ENCODE measurements around the gene PKD1L1. TPM values are rescaled to one million over a fixed set of nuclear protein-coding genes. Genes with fewer than 3 reads are reported as not detected.

PKD1L1 gene
- total and polyA plus RNA-seq, 3 donors from 2014 or later, result 4.0 to 4.8 (median 4.2) TPM

GRCh38 chr7:47780555-47780954 lies 167.7 kb downstream of the PKD1L1 start:
- H3K4me1 ChIP-seq, result peaks cover 22% of the 10 kb centered on the region
- DNase-seq, result no peak
- no peak overlapping the region for H3K27ac ChIP-seq
- H3K36me3 ChIP-seq (ENCODE audit: low read depth, missing control alignments), result no peaks in the 10 kb centered on the region
- no peak overlapping the region for H3K4me3 ChIP-seq
- TF ChIP-seq POLR2A (IDR thresholded peaks at IDR 0.05) (no peak), CTCF (IDR thresholded peaks at IDR 0.05) (no peak)
- intact Hi-C loops (cut with DNase I; ENCODE audit: low total_unique reads), result no loop called here
- H3K9me3 ChIP-seq, result no peaks in the 10 kb centered on the region
- 92 to 100% methylated on average over 5 of the region's 5 CpGs for WGBS, 2 donors
- no peaks in the 10 kb centered on the region for H3K27me3 ChIP-seq

- no peak overlapping the region for H3K4me3 ChIP-seq
- no peak for TF ChIP-seq POLR2A (IDR thresholded peaks at IDR 0.05)
- no peak for DNase-seq
- no peaks in the 10 kb centered on the region for H3K9me3 ChIP-seq
- H3K36me3 ChIP-seq (ENCODE audit: low read depth, missing control alignments), result no peaks in the 10 kb centered on the region
- peaks cover 18% of the 10 kb centered on the region for H3K4me1 ChIP-seq
- intact Hi-C loops (cut with DNase I; ENCODE audit: low total_unique reads), result no loop called here
- no peak overlapping the region for H3K27ac ChIP-seq
- no peaks in the 10 kb centered on the region for H3K27me3 ChIP-seq
- 65% methylated on average over 7 of the region's 7 CpGs for WGBS, 2 donors
Observed at GRCh38 chr7:47779341-47779771, 168.9 kb downstream of the PKD1L1 start.

- no peak overlapping the region for H3K27ac ChIP-seq
- no peaks in the 10 kb centered on the region for H3K36me3 ChIP-seq (ENCODE audit: low read depth, missing control alignments)
- WGBS, 2 donors, result 82 to 88% methylated on average over 4 of the region's 4 CpGs
- TF ChIP-seq POLR2A (IDR thresholded peaks at IDR 0.05) (no peak), CTCF (IDR thresholded peaks at IDR 0.05) (no peak)
- H3K9me3 ChIP-seq, result no peaks in the 10 kb centered on the region
- DNase-seq, result no peak
- intact Hi-C loops (cut with DNase I; ENCODE audit: low total_unique reads), result no loop called here
- peaks cover 7% of the 10 kb centered on the region for H3K4me1 ChIP-seq
- H3K4me3 ChIP-seq, result no peak overlapping the region
- H3K27me3 ChIP-seq, result no peaks in the 10 kb centered on the region
Observed at GRCh38 chr7:47778153-47778661, 170.1 kb downstream of the PKD1L1 start.

GRCh38 chr7:47777531-47778152 lies 170.6 kb downstream of the PKD1L1 start:
- TF ChIP-seq POLR2A (IDR thresholded peaks at IDR 0.05) (no peak), CTCF (IDR thresholded peaks at IDR 0.05) (no peak)
- no peak for DNase-seq
- 83 to 100% methylated on average over 1 of the region's 1 CpG for WGBS, 2 donors
- Histone ChIP-seq H3K27ac (no peak overlapping the region), H3K9me3 (no peaks in the 10 kb centered on the region), H3K27me3 (no peaks in the 10 kb centered on the region), H3K4me3 (no peak overlapping the region), H3K4me1 (peaks cover 4% of the 10 kb centered on the region), H3K36me3 (ENCODE audit: low read depth, missing control alignments) (no peaks in the 10 kb centered on the region)
- intact Hi-C loops (cut with DNase I; ENCODE audit: low total_unique reads), result no loop called here

- H3K4me1 ChIP-seq, result no peaks in the 10 kb centered on the region
- no peak overlapping the region for H3K27ac ChIP-seq
- intact Hi-C loops (cut with DNase I; ENCODE audit: low total_unique reads), result no loop called here
- H3K9me3 ChIP-seq, result no peaks in the 10 kb centered on the region
- 91 to 100% methylated on average over 1 of the region's 1 CpG for WGBS, 2 donors
- DNase-seq, result no peak
- TF ChIP-seq CTCF (IDR thresholded peaks at IDR 0.05), result no peak
- TF ChIP-seq POLR2A (IDR thresholded peaks at IDR 0.05), result no peak
- no peaks in the 10 kb centered on the region for H3K27me3 ChIP-seq
- H3K4me3 ChIP-seq, result no peak overlapping the region
- H3K36me3 ChIP-seq (ENCODE audit: low read depth, missing control alignments), result no peaks in the 10 kb centered on the region
Observed at GRCh38 chr7:47776335-47776734, 171.9 kb downstream of the PKD1L1 start.
